ENCODE measurements around the gene SEMA3C.
"Not testable (repeated sequence)": the region's sequence is repeated elsewhere in the genome, so short reads cannot be mapped to it uniquely, and the experiment has no call there.

The SEMA3C gene

DNA sequence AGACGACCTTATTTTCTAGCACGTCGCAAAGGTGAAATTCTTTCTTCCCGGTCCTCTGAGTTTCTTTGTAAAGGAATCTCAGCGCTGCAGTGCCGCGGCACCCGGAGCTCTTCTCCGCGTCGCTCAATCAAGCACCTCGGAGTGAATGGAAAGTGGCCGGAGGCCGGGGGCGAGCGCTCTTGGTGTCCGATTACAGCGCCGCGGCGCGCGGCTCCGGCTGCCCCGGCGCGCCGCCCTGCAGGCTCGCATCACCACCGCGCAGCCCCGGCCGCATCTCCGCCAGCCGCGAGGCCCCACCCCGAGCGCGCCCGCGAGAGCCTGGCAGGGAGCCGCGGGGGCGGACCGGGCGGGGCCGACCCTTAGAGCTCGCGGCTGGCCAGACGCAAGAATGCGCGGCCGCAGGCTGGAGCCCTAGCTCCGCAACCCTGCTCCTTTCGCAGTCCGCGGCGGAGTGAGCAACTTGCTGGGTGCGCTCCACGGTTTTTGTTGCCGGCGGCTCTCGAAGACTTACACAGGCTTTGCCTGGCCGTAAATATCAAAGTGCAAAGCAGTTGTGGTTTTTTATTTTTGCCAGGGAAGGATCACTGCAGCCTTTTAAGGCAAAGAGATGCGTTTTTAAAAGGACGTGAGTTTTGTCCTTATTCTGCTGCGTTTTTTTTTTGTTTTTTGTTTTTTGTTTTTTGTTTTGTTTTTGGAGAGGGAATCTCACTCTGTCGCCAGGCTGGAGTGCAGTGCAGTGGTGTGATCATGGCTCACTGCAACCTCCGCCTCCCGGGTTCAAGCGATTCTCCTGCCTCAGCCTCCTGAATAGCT, at the start of gene SEMA3C:
Gene SEMA3C, minus strand, starts transcription at position 143 of the 813 bp plus-strand sequence. CDS start 2,270 bp downstream, outside the sequence.
- DNase-seq, result no peak

GRCh38 chr7:80968606-80969005, 49.8 kb upstream of the SEMA3C start:
- no peak for DNase-seq

GRCh38 chr7:80967917-80968297, 49.1 kb upstream of the SEMA3C start:
- no peak for DNase-seq

DNA sequence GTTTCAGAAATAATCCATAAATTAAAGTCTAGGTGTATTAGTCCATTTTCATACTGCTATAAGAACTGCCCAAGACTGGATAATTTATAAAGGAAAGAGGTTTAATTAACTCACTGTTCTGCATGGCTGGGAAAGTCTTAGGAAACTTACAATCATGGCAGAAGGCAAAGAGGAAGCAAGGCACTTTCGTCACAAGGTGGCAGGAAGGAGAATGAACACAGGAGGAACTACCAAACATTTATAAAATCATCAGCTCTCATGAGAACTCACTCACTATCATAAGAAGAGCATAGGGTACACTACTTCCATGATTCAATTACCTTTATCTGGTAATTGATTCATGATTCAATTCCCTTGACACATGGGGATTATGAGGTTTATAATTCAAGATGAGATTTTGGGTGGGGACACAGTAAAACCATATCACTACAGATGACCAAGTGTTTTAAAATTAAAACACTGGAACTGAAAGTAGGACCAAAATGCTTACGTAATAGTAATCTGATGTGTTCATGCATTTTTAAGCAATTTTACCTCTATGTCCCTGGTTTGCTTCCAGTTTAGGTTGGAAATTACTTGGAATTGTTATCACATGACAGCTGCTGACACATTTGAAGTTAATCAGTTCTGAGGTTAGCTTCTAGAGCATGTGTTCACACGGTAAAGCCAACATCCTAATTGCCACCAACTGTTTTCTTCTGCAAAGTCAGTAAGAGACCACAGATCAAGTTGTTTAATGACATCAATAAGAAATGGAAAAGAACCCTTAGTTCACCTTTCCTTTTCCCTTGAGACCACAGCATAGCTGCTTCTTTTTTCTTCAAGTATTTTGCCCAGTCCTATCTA, 48.4 kb upstream of the SEMA3C start:
- no peak for DNase-seq

GRCh38 chr7:80960244-80960795, 41.5 kb upstream of the SEMA3C start:
- no peak for DNase-seq

GRCh38 chr7:80957226-80957777, 38.5 kb upstream of the SEMA3C start:
- DNase-seq, result no peak

DNA sequence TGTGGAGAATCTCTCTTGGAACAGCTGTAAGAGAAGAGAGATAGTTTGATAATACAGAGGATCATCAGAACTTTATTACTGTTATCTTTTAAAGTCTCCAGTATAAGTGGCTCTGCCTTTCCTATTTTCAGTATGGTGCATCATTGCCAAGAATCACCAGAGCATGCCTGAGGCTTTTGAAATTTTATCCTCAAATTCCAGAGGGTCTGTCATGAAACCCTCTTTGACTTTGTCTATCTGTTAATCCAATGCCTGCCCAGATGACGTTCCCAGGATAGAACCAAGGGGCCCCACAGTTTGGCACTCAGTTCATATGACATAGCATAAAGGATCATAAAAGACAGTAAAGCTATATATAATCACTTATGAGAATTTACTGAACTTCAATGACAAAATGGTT, 35.3 kb upstream of the SEMA3C start:
- no peak for DNase-seq

DNA sequence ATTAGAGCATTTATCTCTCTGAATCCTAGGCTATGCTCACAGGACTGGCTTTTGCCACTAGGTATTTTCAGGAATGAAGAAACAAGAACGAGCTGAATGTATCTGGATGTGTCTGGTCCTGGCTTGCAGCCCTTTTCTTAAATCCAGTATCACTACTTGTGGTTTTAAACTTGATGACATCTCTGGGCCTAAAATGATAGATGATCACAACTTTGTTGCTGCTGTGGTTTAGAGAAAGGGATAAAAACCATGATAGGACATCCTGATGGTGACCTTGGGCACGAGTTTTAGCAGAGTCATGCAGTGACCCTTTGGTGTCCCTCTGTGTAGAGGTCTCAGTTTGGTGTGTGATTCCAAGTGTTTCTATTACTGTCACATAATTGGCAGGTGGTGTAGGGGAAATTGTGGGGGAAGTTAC, 31.7 kb upstream of the SEMA3C start:
- no peak for DNase-seq

DNA sequence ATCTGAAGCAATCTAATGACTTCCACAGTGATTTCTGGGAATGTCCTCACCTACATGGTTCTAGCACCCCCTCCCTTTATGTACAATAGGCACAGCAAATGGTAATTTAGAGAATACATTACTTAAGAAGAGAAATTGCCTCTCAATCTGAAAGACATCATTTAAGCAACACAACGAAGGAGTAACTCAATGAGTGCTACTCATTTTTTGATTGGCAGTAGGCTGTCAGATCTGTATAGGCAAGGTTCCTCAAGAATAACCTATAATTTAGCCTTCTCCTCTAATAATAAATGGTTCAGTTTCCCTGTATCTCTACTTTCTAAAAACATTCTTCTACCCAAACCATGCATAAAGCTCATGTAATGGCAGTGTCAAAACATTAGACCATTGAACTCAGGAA, 30.6 kb upstream of the SEMA3C start:
- no peak for DNase-seq

DNA sequence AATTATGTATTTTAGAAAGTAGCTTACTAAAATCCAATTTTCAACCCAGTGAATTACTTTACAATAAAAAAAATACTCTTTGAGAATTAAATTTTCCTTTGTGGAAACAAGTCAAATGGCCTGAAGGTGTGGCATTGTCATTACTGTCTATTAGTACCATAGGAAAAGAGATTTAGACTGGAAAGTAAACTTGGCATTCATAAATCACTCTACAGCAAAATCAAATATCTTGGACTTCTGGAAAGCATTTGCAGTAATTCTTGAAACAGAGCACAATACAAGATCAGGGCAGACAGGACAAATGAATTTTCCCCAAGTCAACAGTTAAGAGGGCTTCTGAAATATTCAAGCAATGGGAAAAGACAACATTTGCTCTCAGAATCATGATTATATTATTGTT, 28.0 kb upstream of the SEMA3C start:
- no peak for DNase-seq

DNA sequence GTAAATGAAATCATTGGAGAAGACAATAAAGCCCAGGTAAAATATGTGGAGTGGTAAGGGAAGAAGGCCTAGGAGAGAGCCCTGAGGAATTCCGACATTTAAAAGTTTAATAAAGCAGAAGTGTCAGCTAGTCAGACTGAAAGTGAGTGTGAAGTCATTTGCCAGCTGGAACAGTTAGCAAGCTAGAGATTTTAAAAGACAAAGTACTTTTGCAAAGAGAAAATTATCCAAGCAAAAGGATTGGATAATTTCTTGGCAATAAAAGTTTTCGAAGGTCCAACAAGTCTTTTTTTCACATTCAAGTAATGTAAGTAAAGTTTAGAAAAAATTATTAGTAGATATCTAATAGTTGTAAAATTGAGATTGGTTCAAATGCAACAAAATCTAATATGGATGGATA, 27.1 kb upstream of the SEMA3C start:
- no peak for DNase-seq

DNA sequence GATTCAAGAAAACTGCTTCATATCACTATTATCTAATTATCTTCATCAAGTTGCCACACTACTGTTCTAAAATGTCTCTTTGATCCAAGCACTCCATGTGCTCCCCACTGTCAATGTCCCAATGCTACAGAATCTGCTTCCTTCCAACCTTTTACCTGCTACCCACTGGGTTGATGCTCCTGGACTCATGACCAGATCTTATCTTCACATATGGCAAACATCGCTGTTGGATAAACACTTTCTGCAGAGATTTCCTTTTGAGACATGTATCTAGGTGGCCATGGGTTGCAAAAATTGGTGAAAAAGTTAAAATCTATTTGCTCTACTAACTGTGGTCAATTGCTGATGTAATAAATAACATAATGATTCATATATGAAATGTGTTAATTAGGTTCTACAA, 24.5 kb upstream of the SEMA3C start:
- no peak for DNase-seq

- no peak for DNase-seq
Observed at GRCh38 chr7:80942261-80943041, 23.6 kb upstream of the SEMA3C start.

DNA sequence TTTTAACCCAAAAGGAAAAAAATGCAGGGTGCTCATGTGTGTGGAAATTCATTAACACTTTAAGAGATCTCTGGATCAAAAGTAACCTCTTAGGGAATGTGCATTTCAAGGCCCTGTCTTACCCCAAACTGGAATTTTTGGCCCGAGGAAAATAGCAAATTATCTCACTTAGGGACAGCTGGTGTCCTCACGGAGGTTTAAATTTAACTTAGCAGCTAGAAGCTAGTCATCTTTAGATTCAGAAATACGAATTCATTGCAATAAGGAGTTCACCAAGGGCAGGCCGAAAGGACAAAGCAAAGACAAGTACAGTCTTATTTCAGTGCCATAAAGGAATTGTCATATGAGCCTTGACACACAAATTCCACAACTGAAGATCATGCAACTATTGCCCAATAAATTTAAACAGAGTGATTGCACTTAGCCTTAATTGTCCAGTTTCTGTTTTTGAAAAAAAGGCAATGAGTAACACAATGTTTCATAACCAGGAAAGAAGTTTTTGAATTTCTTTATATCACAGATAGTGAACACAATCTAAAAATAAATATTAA, 22.4 kb upstream of the SEMA3C start:
- no peak for DNase-seq

- DNase-seq, result no peak
Observed at GRCh38 chr7:80940539-80941207, 21.8 kb upstream of the SEMA3C start.

GRCh38 chr7:80937336-80937735, 18.5 kb upstream of the SEMA3C start:
- no peak for DNase-seq

DNA sequence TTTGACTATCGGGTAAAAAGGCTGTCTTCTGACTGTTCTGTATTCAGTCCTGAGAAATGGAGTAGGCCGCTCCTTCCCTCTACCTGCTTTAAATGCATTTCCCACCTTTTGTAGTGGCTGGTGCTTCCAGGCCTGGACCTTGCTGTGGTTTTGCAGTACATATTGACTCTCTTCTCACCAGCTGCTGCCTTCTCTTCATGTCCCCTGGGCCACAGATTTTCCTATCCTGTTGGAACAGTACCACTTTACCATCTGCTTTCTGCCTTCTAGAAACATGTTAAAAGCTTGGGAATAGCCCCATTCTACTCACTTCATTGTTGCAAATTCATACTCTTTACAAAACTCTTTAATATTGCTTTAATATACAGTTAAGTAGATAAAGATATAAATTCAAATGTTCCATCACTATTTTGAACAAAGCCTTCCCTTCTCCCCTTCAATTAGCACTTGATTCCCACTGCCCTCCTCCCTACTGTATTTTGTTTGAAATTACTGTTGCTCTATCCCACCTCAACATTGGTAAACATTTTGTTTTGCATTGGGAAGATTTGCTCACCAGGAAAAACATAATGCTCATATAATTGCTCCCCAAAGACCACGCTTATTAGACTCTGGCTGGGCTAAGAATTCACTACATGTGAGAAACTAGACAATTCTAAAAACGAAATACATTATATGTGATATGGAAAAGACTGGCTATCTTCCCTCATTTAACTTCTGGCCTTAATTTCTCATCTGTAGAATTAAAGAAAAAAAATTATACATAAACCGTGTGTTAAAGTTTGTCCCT, 17.3 kb upstream of the SEMA3C start:
- DNase-seq, result no peak

DNA sequence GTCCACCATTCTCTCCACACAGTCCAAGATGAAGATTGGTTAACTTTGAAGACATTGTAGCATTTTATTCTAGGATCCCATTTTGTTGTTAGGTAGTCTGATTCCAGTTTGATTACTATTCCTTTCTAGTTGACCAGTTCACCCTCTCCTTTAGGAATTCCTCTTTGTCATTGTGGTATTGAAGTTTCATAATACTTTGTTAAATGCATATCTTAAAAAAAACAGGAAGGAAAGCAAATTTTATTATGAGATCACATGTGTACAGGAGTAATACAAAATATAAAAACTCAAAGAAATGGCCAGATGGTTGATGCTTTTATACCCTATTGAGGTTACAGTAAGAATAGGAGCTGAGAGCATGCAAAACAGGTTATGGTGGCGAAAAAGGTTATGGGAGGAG, 15.5 kb upstream of the SEMA3C start:
- no peak for DNase-seq

- no peak for DNase-seq
Observed at GRCh38 chr7:80932536-80932935, 13.7 kb upstream of the SEMA3C start.

DNA sequence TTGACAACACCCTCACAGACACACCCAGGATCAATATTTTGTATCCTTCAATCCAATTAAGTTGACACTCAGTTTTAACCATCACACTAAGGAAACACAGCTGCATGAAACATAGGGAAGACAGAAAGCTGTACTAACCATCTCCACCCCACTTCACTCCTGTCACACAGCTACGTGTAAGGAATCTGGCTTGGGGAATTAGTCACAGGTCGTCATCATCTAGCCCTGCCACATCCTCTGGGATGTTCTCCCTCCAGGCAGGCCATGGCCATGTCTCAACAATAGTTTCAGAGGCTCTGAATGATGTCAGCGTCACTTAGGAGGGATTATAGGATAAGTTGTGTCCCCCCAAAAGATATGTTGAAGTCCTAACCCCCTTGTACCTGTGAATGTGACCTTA, 10.8 kb upstream of the SEMA3C start:
- DNase-seq, result no peak

DNA sequence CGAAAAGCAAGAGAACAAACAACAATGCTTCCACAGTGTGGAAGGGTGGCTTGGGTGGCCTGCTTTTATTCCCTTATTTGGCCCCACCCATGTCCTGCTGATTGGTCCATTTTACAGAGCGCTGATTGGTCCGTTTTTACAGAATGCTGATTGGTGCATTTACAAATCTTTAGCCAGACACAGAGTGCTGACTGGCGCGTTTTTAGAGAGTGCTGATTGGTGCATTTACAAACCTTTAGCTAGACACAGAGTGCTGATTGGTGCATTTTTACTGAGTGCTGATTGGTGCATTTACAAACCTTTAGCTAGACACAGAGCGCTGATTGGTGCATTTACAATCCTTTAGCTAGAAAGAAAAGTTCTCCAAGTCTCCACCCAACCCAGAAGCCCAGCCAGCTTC, 8.1 kb upstream of the SEMA3C start:
- not testable (repeated sequence) for DNase-seq

Measured in SIG-M5 (cell line).